PC-3 (cell line): ENCODE measurements around the gene HRH2.

ENCODE experiments used
- CTCF ChIP-seq: fragments of 300-600 bp; sonication (generic); conservative IDR thresholded peaks from 2 replicates; pipeline ENCODE4 v1.5.1; 2017; ENCODE audit warnings: antibody characterized with exemption, low read depth, mild to moderate bottlenecking, low read length
- EZH2 ChIP-seq: fragments of 300-600 bp; sonication (generic); IDR thresholded peaks from one replicate; pipeline ENCODE4 v1.6.1; 2017; ENCODE audit warnings: antibody characterized with exemption, mild to moderate bottlenecking, low read length; ENCODE audit not compliant: unreplicated experiment

DNA sequence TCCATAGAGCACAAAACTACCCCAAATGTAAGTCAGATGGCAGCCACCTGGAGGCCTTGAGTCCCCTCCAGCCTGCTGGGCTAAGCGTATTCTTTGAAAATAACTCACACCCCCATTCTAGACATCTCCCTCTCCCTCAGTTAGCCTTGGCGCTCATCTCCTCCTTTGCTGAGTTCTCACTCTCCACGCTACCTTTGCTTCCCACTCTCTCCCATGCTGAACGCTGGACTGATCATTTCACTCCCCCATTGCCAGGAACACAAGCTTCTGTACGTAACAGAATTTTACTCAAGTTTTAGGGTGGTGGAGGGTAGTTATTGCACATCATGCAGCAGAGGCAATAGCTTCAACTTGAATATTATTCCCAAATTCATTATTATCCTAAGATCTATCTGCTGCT, 47.5 kb upstream of the HRH2 start:
- no peak for TF ChIP-seq CTCF
- TF ChIP-seq EZH2 = no peak
